Pons (tissue), 1 donor: ENCODE results near the gene MLKL.
A peak's percentile ranks its signal among the peaks of the same experiment; 100 is the strongest.
"Not testable (repeated sequence)": the region's sequence is repeated elsewhere in the genome, so short reads cannot be mapped to it uniquely, and the experiment has no call there.

ENCODE experiments used
- DNase-seq: peaks from one replicate; pipeline ENCODE4 v3.0.0-alpha.2; 2016; ENCODE audit warnings: low spot score

Gene MLKL

DNA sequence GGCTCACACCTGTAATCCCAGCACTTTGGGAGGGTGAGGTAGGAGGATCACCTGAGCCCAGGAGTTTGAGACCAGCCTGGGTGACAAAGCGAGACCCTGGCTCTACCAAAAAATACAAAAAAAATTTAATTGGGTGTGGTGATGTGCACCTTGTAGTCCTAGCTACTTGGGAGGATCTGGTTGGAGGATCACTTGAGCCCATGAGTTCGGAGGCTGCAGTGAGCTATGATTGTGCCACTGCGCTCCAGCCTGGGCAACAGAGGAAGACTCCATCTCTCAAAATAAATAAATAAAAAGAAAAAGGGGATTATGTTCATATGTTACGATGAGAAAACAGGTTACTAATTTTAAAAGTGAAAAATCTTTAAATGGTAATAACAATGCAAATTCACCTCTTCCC, 996 bp downstream of the MLKL start:
- no peak for DNase-seq

DNA sequence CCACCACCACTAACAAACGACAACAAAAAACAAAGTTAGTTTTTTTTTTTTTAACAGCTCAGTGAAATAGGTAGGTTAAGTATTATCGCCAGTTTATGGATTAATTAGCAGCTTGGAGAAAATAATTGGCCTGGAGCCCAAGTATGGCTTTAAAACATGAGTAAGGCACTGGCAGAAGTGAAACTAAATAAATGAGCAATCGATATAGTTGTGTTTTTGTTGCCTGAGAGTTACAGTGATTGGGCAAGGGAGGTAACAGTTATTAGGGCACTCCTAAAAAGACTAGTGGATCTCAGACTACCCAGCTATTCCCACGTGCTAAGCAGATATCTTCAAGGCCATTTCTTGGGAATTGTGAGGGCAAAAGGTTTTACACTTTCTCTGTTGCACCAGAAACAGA, 2.4 kb downstream of the MLKL start:
- no peak for DNase-seq

DNA sequence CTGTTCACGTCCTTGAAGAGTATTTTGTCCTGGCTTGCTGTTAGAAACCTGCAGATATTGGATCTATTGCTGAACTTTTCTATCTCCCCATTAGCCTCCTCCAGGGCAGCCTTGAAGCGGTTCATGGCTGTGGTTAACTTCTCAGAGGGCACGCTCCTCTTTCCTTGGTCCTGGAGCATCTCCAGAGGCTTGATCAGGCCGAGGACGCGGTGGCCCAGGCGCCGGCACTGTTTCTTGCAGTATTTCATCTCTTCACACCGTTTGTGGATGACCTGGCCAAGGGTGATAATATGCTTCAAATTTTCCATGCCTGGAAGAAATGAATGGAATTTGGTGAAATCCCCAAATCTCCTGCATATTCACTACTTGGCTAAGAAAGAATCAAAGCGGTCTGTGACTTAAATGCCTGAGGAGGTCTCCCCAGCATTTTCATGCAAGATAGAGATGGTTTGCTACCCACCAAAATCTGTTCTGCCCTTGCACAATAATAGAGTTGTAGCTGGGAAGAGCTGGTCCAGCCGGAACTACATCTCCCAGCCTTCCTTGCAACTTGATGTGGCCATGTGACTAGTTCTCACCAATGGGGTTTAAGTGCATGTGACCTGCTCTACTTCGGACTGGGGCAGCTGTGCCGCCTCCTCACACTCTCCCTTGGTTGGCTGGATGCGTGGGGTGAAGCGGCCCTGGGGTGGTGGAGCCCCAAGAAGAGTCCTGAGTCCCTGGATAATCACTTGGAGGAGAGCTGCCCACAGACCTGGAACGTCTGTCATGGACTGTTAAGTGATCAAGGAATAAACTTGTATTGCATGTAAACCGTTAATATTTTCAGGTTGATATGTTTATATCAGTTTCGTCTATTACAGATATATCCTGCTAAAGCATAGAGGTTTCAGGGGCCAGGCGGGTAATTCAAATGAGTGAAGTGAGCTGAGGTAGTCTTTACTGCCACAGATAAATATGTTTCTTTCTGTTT, 4.9 kb downstream of the MLKL start:
- DNase-seq = peak; percentile 97

DNA sequence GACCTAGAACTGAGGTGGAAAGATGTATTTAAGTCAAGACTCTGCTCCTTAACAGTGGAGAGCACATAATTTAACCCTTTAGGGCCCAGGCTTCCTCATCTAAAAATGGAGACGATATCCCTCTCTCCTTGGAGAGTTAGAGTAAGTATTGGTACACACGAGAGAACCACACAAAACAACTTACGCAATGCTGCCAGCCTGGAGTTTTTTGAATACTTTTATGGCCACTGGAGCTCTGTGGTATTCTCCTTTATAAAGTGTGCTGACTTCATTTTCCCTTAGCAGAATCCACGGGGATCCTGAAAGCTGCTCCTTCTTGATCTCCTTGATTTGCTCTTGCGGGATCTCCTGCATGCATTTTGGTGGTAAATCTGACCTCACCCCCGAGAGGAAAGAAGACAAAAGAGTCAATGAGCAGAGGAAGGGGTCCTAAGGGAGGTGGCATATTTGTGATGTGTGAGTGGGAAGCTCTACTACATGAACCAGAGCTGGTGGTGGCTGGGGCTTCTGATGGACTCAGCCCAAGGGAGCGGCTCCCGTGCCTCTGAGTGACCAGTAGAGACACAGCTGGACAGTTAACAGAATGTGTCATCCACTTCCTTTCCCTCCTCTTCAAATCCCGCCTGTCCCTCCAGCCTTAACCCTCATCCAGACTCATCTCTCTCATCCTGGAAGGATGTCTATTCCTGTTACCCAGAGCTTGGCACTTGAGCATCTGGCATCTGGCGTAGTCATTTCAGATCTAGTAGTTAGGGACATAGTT, 9.4 kb downstream of the MLKL start:
- no peak for DNase-seq

DNA sequence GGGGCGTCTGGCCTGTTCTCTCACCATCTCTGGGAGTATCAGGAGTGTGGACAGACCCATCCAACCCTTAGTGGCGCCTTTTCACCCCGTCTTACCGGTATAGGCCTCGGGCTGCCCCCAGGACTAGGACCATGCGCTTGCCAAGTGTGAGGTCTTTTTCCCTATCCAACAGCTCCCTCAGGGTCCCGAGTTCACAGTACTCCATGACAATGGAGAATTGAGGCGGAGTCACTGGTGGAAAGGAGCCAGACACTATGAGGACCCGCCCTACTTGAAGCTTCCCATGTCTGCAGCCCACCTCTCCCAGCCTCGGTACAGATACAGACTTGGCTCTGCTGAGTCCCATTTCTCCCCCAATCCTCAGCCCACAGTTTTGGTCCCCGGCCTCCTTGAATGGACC, 18.1 kb downstream of the MLKL start:
- DNase-seq = no peak

DNA sequence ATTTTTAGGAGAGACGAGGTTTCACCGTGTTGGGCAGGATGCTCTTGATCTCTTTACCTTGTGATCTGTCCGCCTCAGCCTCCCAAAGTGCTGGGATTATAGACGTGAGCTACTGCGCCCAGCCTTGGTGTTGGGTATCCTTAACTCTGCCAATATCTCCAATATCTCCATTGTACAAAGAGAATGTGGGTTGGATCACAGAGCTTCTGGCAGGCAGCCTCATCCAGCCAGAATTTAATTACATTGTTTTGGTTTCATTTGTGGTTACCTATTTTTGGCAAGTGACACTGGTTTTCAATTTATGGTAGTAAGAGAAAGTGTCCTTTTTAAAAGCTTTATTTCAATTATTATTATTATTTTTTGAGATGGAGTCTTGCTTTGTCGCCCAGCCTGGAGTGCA, 20.0 kb downstream of the MLKL start:
- DNase-seq = no peak

DNA sequence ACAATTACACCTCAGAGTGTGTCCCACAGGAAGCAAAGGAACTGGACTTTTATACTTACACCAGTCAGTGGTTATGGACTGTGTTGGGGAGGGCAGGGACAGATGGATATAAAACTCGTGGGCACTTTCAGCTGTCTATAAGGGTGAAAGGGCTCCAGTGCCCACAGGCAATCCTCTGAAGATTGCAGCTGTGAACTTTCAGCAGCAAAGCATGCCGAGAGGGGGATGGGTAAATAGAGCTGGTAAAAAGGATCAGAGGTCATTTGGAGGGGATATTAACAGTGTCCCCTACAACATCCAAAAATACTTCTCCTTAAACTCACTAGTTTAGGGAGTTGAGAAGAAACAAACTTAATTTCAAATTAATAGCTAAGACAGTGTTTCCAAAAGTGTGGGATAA, 20.7 kb downstream of the MLKL start:
- no peak for DNase-seq

DNA sequence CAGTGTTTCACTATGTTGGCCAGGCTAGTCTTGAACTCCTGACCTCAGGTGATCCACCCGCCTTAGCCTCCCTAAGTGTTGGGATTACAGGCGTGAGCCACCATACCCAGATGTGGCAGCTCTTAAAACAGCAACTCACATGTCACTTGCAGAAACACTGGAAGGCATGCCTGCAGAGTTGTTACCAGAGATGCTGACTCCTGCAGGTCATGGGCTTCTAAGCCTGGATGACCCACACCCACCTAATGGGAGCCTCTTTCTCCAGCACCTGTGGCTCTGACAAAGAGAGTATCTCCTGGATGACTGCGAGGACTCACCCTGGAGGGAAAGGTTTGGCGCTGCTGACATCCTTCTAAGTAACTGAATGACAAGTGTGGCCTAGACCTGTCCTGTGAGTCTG, 22.8 kb downstream of the MLKL start:
- DNase-seq = no peak

DNA sequence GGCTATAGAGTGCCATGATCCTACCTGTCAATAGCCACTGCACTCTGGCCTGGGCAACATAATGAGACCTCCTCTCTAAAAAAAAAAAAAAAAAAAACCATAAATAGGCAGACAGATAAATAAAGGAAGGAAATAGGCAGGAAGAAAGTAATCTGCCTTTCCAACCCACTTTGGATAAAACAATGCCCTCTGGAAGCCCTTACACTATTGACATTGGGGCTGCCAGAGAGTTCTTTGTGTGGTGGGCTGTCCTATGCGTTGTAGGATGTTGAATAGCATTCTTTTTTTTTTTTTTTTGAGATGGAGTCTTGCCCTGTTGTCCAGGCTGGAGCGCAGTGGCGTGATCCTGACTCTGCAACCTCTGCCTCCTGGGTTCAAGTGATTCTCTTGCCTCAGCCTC, 26.8 kb downstream of the MLKL start:
- no peak for DNase-seq

DNA sequence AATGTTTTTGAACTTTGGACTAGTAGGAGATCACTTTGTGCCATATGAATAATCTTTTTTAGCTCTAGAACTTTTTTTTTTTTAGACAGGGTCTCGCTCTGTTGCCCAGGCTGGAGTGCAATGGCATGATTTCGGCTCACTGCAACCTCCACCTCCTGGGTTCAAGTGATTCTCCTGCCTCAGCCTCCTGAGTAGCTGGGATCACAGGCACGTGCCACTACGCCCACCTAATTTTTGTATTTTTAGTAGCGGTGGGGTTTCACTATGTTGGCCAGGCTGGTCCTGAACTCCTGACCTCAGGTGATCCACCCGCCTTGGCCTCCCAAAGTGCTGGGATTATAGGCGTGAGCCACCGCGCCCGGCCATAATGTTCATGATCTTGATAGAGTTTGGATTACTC, 31.8 kb downstream of the MLKL start:
- not testable (repeated sequence) for DNase-seq

DNA sequence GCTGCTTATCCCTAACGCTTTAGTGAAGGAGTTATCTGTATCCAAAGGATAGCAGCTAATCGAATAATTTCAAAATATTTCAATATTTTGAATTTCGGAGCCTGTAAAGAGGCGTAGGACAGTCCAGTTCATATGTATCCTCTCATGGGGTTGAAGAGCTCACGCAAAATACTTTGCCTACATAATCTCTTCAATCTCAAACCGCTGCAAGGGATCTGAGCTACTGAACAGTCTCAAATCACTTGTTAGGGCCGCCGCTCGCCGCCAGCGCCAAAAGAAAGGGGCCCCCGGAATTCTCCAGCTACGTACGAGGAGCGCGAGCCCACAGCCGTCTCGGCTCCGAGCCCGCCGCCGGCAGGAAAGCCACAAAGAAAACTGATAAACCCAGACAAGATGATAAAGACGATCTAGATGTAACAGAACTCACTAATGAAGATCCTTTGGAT, 33.4 kb downstream of the MLKL start:
- DNase-seq = peak; percentile 35

DNA sequence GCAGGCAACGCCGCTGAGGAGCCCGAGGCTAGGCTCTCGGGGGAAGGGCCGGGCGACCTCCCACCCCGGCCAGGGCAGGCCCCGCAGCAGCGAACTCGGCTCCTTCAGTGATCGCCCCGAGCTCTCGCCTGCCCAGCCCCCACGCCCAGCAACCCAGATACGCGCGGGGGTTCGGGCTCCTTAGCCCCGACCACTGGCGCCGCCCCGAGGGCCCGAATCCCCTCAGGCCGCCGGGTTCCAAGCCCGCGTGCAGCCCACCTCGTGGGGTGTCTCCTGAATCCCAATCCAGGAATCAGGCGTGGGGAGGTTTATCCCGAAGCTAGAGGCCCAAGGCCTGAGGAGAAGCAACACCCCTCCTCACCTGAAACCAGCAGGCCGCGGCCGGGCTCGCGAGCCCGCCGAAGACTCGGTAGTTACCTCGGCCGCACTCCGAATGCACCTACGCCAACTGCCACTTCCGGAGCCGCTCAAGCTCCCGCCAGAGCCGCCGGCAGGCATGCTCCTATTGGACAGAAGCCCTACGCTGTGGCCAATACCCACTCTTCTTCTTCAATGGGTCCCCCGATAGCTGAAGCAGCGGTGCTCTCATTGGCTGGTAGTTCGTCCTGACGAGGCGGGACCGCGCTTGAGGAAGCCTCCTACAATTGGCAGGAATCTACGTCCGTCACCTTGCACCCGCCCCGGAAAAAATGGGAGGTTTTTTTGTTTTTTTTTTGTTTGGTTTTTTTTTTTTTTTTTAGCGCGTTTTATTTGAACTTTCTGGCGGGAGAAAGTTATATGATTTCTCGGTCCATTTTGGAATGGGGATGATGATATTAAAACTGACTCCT, 34.0 kb downstream of the MLKL start, which contains the start of gene RFWD3:
RFWD3 (minus strand) TSS at position 453 of the 830 bp plus-strand sequence. CDS start 5,428 bp downstream, outside the sequence.
- DNase-seq = peak; percentile 99

DNA sequence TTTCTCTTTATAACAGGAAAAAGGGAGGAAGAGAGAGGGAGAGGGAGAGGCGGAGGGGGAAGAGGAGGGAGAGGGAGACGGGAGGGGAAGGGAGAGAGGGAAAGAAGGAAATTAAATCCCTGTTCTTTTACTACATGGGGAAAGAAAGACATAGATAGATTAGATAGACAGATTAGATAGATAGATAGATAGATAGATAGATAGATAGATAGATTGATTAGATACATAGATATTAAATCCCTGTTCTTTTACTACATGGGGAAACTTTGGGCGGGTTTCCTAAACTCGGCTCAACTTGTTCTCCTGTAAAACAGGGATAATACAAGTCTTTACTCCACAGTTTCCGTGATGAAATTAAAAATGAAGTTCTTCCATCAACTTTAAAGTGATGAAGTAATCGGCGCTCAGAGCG, 34.6 kb downstream of the MLKL start:
- no peak for DNase-seq

DNA sequence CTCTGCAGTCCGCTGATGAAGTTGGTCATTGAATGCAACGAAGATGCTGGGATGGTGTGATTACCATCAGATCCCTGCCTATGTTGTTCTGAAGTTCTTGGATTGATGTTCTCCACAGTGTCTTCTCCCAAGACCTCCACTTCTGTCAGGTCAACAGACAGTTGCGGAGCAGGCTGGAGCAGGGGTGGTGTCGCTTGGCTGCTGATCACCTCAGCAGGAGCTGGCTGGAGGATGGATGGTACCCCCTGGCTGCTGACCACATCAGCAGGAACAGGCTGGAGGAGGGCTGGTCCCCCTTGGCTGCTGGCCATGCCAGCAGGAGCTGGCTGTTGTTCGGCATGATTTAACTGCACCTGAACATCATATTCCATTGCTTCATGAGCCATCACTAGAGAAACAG, 39.6 kb downstream of the MLKL start:
- DNase-seq = no peak

DNA sequence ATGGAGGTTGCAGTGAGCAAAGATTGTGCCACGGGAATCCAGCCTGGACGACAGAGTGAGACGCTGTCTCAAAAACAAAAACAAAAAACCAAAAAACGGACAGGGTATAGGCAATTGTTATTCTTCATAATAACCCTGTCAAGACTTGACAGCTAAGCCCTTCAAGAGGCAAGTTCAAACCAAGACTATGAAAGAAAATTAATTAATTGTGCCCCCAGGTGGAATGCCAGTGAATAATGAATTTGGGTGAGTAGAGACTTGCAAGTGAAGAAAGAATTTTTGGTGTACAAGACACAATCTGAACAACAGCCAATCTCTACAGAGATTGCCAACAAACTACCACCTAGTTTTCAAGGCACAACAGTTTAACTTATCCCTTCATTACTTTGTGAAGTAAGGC, 40.3 kb downstream of the MLKL start:
- DNase-seq = no peak

DNA sequence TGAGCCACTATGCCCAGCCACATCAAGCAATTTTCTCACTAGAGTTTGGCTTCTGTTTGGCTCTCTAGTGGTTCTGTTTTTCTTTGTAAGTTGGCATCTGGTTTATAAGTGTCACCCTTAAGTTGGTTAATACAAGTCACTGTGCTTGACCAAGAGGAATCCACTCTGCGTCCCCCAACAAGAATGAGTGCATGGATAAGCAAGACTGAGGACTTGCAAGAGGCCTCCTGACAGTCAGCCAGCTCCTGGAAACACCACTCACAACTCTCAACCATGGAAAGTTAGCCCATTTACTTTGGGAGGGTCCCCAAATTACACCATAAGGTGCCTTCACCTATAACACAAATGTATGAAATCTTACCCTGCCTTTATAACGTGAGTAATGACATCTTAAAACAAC, 41.6 kb downstream of the MLKL start:
- no peak for DNase-seq

DNA sequence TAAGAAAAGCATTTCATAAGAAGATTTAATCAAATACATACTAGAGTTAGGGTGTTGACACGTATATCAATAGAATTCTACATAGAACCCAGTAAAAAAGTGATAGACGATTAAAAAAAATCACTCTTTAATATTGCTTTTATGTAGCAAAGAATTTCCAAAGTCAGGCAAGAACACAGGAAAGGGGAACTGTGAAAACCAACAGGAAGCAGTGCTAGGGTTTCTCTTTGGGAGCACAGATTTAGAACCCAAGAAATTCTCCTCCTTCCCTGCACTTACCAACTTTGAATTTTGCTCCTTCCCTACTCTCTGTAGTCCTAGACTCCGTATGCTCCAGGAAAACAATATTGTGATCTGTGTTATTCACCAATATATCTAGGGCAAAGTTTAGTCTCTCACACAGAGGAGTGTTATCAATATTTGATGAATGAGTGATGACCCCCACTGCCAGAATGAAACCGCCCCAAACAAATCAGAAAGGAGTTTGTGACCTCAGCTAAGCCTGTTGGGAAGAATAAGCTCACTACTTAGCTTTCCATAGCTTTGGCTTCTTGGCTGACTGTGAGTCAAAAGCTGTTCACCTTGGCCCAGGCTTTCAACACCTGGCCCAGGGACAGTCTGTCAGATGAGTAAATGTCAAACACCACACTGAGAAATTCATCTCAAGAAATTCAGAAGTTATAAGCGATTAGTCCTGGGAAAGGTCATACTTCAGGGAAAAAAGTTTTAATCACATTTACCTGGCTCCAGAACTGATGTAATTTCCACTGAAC, 42.6 kb downstream of the MLKL start:
- DNase-seq = no peak

DNA sequence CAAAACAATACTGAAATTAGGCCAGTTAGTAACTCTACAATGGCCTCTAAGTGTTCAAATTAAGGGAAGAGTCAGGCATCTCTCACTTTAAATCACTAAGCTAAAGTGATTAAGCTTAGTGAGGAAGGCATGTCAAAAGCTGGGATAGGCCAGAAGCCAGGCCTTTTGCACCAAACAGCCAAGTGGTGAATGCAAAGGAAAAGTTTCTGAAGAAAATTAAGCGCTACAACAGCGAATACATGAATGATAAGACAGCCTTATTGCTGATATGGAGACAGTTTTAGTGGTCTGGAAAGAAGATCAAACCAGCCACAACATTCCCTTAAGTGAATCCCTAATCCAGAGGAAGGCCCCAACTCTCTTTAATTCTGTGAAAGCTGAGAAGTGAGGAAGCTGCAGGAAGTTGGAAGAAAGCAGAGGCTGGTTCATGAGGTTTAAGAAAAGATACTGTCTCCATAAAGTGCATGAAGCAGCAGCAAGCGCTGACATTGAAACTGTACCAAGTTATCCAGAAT, 46.1 kb downstream of the MLKL start:
- no peak for DNase-seq

DNA sequence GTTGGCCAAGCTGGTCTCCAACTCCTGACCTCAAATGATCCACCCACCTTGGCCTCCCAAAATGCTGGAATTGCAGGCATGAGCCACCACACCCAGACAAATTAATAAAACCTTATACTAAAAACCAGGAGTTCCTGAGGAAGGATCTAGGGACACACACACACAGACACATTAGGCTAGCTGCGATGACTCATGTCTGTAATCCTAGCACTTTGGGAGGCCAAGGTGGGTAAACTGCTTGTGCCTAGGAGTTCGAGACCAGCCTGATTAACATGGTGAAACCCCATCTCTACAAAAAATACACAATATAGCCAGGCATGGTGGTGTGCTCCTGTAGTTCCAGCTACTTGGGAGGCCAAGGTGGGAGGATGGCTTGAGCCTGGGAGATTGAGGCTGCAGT, 47.8 kb downstream of the MLKL start:
- not testable (repeated sequence) for DNase-seq

DNA sequence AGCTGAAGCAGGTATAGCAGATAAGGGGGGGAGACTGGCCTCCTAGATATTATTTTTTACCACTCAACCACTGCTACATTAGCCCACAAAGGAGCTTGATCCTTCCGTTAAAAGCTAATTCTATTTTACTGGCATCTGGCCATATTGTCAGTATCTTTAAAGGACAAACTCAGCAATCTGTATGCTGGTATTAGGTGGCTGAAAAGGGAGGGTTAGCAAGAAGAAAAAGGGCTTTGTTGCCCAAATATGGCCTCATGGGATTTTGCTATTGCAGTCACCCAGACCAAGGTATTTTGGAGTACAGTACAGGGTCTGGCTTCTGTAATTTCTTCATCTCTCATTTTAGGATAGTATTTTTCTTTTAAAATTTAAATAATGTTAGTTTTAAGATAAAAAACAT, 48.4 kb downstream of the MLKL start:
- no peak for DNase-seq

DNA sequence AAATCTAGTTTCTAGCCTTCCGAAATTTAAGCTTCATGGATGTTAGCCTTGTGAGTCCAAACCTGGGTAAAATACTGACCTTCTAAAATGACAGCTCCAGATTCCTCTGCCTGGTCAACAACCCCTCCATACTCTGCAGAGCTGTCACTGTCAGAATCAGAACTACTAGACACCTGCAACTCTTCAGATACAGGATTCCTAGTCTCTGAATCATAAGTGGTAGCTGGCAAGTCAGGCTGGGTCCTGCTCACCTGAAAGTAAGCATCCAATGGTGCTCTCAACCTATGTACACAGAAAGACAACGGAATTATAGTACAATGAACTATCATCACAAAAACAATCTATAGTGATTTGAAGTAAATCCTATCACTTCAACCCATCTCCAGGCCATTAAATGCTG, 48.8 kb downstream of the MLKL start:
- no peak for DNase-seq
